Kidney (tissue), 14 donors: ENCODE data around the gene NCOR1. TPM values are rescaled to one million over a fixed set of nuclear protein-coding genes. Genes with fewer than 3 reads are reported as not detected.

Experiments
- DNase-seq, 5 donors: peaks; one replicate each; pipeline ENCODE4 v3.0.0-alpha.2; 2013 to 2020
- FAIRE-seq: peaks from 2 replicates; lab custom pipeline; 2012; peaks lifted over from hg19 to GRCh38; lab: Jason Lieb, UNC
- H3K27ac ChIP-seq, 2 donors: one replicate each; pipeline ENCODE4 v1.7.0; 2013; ENCODE audit warnings: low read depth in 2 of 2, low read length in 2 of 2, inconsistent platforms in 1 of 2
- H3K27me3 ChIP-seq: one replicate; pipeline ENCODE4 v1.7.1; 2013; ENCODE audit warnings: low read length, inconsistent platforms; ENCODE audit not compliant: control insufficient read depth, insufficient read depth
- H3K36me3 ChIP-seq, 3 donors: one replicate each; pipeline versions ENCODE4 v1.7.0 to v1.7.1; 2013; ENCODE audit warnings: low read length in 3 of 3, control low read depth in 1 of 3, inconsistent platforms in 1 of 3; ENCODE audit not compliant: insufficient read depth in 3 of 3, control insufficient read depth in 2 of 3
- H3K4me1 ChIP-seq, 3 donors: one replicate each; pipeline versions ENCODE4 v1.7.0 to v1.7.1; 2013; ENCODE audit warnings: low read length in 3 of 3, inconsistent platforms in 1 of 3, low read depth in 1 of 3; ENCODE audit not compliant: control insufficient read depth in 2 of 3, insufficient read depth in 2 of 3
- H3K4me3 ChIP-seq, 3 donors: one replicate each; pipeline versions ENCODE4 v1.7.0 to v1.8.1; 2013; ENCODE audit warnings: low read length in 3 of 3, control low read depth in 1 of 3, inconsistent platforms in 1 of 3
- H3K9ac ChIP-seq, 3 donors: one replicate each; pipeline versions ENCODE4 v1.7.0 to v1.7.1; 2013; ENCODE audit warnings: low read length in 3 of 3, control low read depth in 1 of 3, inconsistent platforms in 1 of 3
- H3K9me3 ChIP-seq, 3 donors: one replicate each; pipeline versions ENCODE4 v1.7.0 to v1.7.1; 2013; ENCODE audit warnings: low read length in 3 of 3, control low read depth in 1 of 3, inconsistent platforms in 1 of 3; ENCODE audit not compliant: control insufficient read depth in 2 of 3, insufficient read depth in 1 of 3
- CTCF ChIP-seq: IDR thresholded peaks from 3 replicates; pipeline ENCODE4 v1.5.1; 2012; ENCODE audit warnings: mild to moderate bottlenecking, moderate library complexity, borderline replicate concordance; ENCODE audit not compliant: insufficient read depth; ENCODE audit errors: extremely low read depth
- intact Hi-C: fragments of 100-400 bp; cut with DNase I; formaldehyde crosslinking; loops from one replicate; pipeline ENCODE4 v1.11.1; 2022
- polyA plus RNA-seq: library from polyadenylated mRNA; stranded (reverse); fragments of 350-450 nt; fragmentation: Illumina TruSeq; extraction: RNeasy Lipid Tissue Mini Kit (QIAGEN cat#74804); gene quantifications from one replicate; pipeline ENCODE4 v1.2.3, GENCODE V29; 2014; ENCODE audit warnings: low read depth, low replicate concordance; ENCODE audit not compliant: insufficient read depth
- total RNA-seq: library from RNA; stranded (reverse); fragmentation: NEBNext Ultra II Directional; extraction: Animal tissue kit (Norgen Biotek cat#: 25700); gene quantifications from one replicate; pipeline ENCODE4 v1.2.1, GENCODE V29; 2021
- donor health status: control.
- donor health status: control.
- donor health status: control.
- donor health status: control.
- donor health status: control.
- donor health status: DM: yes; HTN: yes; CAD: no.
- donor health status: Normal renal cell carcinoma (clear cell type).

NCOR1 gene
- total and polyA plus RNA-seq, 2 donors from 2014 or later = 44.9 to 136 TPM

- no peak overlapping the region for H3K27ac ChIP-seq
- no peaks in the 10 kb centered on the region for H3K9me3 ChIP-seq
- no peak overlapping the region for H3K9ac ChIP-seq
- no peak overlapping the region for H3K4me3 ChIP-seq
- H3K27me3 ChIP-seq = no peaks in the 10 kb centered on the region
- peaks cover 8 to 29% (median 21%) of the 10 kb centered on the region in 3 donors for H3K36me3 ChIP-seq
- no peak for TF ChIP-seq CTCF
- FAIRE-seq (no peak), DNase-seq (no peak)
- intact Hi-C loops = no loop called here
- no peaks in the 10 kb centered on the region for H3K4me1 ChIP-seq
Observed at GRCh38 chr17:16100737-16101400, 114.5 kb downstream of the NCOR1 start.

GRCh38 chr17:16091773-16092172, 123.6 kb downstream of the NCOR1 start:
- intact Hi-C loops = no loop called here
- peaks cover 4 to 23% (median 7%) of the 10 kb centered on the region in 3 donors for H3K36me3 ChIP-seq
- H3K9ac ChIP-seq = no peak overlapping the region
- DNase-seq (no peak), FAIRE-seq (no peak)
- no peak for TF ChIP-seq CTCF
- H3K9me3 ChIP-seq = no peaks in the 10 kb centered on the region
- H3K4me1 ChIP-seq = no peaks in the 10 kb centered on the region
- H3K27ac ChIP-seq = no peak overlapping the region
- no peak overlapping the region for H3K4me3 ChIP-seq
- no peaks in the 10 kb centered on the region for H3K27me3 ChIP-seq

- Histone ChIP-seq H3K36me3 (peaks cover 4 to 16% (median 8%) of the 10 kb centered on the region in 3 donors), H3K4me1 (no peaks in the 10 kb centered on the region), H3K9ac (no peak overlapping the region), H3K27me3 (no peaks in the 10 kb centered on the region), H3K27ac (no peak overlapping the region), H3K4me3 (no peak overlapping the region), H3K9me3 (no peaks in the 10 kb centered on the region)
- FAIRE-seq (no peak), DNase-seq (no peak)
- TF ChIP-seq CTCF = no peak
- intact Hi-C loops = no loop called here
Observed at GRCh38 chr17:16086957-16087356, 128.4 kb downstream of the NCOR1 start.
